HG03280 (cell line): ENCODE results near the gene MINK1.

ENCODE experiments used
- ATAC-seq: cut with Tn5 transposase; IDR thresholded peaks from one replicate; pipeline ENCODE4 v1.9.1; 2021; ENCODE audit warnings: mild to moderate bottlenecking, moderate library complexity; ENCODE audit not compliant: unreplicated experiment

MINK1 gene

GRCh38 chr17:4810696-4811290 is 22.3 kb upstream of the MINK1 start:
- ATAC-seq = no peak

- ATAC-seq = no peak
Measured at GRCh38 chr17:4811471-4811870, 21.7 kb upstream of the MINK1 start.

DNA sequence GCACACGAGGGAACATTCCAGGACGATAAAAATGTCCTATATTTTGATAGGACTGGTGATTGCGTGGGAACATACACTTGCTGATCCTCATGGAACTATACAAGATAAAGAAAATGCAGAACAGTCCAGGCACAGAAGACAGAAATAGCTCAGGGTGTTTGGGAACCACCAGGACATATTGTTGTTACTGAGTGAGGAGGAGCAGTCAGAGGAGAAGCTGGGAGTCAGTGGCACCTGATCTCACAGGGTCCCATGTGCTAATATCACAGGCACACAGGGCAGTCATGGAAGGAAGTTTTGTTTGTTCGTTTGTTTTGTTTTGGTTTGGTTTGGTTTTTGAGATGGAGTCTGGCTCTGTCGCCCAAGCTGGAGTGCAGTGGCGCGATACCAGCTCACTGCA is 20.4 kb upstream of the MINK1 start:
- no peak for ATAC-seq

DNA sequence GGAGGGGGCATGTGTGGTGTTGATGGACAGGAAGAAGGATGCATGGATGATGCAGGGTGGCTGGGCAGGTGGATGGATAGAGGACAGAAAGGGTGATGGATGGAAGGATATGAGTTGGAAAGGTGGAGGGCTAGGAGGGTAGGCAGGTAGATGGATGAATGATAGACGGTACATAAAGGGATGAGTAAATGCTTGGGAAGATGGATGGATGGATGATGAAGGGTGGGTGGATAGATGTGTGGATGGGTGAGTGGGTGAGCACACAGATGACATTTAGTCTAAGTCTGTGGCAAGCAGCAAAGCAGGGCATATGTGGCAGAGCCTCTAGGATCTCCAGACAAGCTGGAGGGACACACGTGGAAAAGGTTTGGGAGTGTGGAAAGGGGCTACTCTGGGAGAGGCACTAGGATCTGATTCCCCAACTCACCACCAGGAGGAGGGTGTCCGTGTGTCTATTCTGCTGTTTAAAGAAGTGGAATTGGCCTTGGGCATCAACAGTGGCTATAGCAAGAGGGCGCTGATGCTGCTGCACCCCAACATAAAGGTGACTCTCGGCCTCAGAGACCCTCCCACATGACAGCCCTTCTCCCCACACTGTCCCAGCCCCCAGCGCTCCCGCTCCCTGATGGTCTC is 18.0 kb upstream of the MINK1 start:
- no peak for ATAC-seq

DNA sequence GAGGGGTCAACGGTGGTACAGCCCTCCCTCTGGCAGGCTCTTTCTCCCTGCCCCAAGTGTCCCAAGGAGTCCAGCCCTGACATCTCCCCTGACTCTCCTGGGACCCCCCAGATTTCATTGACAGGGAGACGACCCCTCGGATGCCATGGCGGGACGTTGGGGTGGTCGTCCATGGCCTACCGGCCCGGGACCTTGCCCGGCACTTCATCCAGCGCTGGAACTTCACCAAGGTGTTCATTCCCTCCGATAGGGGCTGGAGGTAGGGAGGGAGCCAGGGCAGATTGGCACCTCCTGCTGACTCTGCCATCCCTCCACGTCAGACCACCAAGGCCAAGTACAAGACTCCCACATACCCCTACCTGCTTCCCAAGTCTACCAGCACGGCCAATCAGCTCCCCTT is 16.3 kb upstream of the MINK1 start:
- ATAC-seq = no peak

DNA sequence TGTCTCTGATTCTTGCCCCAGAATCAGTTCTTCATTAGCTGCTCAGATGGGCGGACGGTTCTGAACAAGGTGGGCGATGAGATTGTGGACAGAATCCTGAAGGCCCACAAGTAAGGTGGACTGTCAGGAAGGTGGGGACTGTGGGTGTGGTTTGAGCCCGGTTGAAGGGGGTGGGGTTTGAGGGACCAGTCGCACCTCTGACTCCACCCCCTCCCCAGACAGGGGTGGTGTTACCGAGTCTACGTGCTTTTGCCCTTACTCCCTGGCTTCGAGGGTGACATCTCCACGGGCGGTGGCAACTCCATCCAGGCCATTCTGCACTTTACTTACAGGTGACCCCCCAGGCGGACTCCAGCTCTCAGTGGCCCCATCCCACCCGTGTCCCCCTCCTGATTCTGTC is 14.9 kb upstream of the MINK1 start:
- no peak for ATAC-seq

GRCh38 chr17:4822835-4823234 is 10.3 kb upstream of the MINK1 start:
- no peak for ATAC-seq

DNA sequence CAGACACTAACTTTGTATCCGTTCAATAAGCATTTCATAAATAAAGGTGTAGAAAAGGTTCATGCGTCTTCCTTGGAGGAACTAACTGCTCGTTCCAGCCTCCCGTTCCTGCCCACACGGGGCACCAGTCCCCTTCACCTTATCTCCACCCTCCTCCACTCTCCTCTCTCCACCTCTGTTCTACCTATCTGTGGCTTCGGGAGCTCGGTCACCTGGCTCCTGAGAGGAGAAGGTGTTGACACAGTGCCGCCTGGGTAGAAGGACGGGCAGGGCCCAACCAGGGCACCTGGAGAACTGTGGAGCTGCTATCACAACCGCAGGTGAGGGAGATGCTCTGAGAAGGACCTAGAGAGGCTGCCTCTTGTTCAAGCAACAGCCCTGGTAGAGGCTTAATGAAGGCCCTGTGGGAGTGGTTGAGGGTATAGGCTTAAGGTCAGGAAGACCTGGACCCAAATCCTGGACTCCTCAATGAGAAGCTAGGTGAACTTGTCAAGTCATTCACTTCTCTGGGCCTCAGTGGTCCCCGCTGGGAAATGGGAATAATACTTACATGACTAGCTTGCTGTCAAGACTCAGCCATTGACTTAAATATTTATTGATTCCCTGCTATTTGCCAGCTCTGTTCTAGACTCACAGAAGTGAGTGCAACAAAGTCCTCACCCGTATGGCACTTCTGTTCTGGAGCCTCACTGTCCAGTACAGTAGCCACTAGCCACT is 9.6 kb upstream of the MINK1 start:
- ATAC-seq = no peak

- ATAC-seq = no peak
Measured at GRCh38 chr17:4827399-4827798, 5.7 kb upstream of the MINK1 start.

DNA sequence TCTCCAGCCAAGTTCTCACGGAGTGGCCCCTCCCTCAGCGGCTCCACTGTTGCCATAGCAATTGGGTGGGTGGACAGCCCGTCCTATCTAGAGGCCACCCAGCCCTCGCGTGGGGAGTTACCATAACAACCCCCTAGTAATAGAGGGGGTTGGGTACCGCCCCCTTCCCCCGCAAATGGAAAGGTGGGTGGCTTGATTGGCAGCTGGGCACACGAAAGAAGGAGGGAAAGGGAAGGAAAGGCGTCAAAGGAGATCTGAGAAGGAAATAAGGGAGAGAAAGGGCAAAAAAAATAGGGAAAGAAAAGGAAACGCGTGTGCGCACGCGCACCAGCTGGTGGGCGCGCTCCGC is 337 bp upstream of the MINK1 start:
- ATAC-seq = peak; percentile 1

DNA sequence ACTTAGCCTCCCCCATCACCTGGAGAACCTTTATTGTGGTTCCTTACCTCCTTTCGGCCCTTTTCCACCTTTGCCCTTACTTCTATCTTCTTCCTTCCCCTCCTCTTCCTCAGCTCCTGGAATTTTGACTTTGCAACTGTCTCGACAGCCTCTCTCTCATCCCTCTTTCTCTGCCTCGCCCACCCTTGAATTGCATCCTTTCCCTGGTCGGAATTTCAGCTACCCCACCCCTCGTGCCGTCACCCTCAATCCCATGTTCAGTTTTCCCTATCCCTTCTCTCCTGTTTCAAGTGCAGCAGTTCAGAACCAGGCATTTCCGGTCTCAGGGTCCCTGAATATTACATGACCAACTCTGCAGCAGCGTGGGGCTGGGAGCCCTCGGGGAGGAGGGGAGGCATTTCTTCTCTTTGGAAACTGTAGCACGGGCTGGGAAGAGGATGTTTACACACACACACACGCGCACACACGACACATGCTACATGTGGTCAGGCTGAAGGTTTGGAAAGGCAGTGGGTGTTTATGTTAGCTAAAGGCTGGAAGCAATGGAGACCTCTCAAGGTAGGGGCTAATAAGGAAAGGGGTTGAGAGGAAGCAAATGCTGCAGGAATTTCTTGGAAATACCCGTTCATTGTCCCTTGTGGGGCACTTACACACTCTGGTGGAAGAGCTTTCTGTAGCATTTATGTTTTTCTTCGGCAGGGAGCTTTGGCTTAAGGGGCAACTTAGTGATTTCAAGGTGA is 971 bp downstream of the MINK1 start:
- no peak for ATAC-seq

DNA sequence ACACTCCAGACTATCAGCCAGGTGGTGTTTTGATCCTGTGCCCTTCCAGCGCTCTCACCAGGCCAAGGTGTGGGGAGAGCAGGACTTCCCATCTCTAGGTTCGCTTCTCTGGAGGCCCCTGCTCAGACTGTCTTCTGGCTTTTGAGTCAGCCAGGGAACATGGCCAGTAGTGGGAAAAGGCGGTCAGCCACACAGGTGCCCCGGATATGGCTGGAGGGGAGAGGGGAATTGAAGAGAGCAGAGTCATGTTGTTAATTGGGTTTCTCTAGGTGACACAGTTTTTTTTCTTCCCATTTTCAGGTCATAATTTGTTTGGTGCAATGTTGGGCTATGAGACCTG is 1.5 kb downstream of the MINK1 start:
- ATAC-seq = no peak

GRCh38 chr17:4836221-4836620 is 3.1 kb downstream of the MINK1 start:
- ATAC-seq = no peak

- no peak for ATAC-seq
Measured at GRCh38 chr17:4837471-4838308, 4.5 kb downstream of the MINK1 start.

DNA sequence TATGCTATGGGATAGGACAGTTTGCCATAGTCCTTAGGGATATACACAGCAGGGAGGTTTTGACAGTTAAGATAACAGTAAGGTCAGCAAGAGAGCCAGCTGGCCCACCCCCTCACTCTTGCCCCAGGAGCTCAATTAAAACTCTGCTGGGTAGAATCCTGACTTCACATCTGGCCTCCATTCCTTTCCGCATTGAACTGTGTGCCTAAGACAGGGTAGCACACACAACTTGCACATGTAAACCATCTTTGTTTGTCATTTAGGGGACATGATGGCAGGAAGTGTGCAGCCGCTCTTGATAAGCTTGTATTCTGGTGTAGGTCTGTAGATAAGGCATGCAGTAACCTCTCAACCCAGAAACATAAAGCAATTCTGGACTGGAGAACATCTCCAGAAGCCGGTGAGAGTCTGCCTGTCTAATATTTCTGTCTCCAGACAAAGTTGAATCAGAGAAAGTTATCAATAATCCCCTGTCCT is 5.2 kb downstream of the MINK1 start:
- ATAC-seq = no peak

- no peak for ATAC-seq
Measured at GRCh38 chr17:4839221-4839620, 6.1 kb downstream of the MINK1 start.

DNA sequence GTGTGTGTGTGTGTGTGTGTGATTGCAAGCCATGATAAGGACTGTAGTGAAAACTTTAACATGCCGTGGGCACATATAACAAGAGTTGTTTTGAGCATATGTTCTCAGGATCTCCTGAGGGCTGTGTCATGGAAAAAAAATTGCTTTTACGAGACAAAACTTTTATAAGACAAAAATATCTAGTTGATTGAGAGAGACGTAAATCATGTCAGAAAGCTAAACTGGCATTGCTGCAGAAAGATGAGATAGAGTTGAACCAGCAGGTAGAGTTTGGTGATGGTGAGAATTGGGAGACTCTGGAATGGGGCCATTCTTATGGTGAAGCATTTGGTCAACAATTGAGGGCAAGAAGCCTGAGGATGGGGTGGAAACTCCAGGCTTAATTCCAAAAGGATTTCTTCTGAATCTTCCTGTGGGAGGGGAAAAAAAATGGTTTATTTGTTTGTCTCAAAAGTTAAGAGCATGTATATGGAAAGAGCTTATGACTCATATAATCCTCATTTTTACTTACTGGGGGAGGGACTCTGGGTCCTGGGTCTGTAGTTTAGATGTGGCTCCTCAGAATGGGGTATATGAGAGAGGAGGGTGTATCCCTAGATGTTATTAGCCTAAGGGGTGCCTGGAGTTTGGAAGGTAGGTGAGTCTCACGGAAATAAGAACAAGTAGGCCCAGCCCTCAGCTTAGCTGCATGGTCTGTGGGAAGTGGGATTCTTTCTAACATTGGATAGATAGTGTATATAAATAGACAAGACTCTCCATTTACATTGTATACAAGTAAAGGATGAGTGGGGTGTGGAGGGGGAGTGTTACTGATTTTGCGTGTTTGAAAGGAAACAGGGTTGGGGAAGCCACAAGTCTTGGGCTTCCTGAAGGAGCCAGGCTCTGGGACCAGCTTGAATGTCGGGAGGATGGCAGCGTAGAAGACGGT is 7.1 kb downstream of the MINK1 start:
- ATAC-seq = no peak

DNA sequence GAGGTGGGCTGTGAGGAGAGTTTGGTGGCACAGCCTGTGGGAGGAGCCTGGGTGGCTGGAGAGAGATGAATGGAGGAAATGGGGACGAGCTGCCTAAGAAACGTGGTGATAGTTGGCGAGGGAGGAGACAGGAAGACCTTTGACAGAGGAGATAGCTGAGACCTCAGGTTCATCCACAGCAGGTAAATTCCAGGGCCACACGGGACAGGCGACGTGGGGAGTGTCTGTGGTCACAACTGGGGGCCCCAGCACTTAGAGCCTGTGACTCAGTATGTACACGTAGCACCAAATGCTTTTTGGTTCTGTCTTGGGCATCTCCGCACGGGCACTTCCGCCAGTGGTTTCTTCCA is 7.7 kb downstream of the MINK1 start:
- no peak for ATAC-seq

DNA sequence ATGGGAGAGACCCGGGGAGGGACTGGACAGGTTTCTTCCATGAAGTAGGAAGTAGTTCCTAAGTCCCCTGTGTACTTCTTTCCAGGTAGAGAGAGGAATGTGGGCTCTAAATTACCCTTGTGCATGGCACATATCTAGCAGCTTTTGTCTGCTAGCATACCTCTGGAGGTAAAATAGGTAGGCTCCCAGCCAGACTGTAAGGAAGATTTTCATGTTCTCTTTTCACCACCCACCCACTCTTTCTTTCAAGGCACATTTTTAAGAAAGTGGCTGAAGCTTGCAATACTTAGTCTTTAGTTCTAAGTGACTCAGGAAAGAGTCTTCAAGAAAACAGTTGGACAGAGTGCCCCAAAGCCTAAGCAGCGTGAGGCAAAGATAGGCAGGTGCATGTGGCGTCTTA is 9.2 kb downstream of the MINK1 start:
- ATAC-seq = no peak
